ENCODE data around the gene PACRG. TPM values are rescaled to one million over a fixed set of nuclear protein-coding genes. Genes with fewer than 3 reads are reported as not detected.

Gene PACRG
- total and polyA plus RNA-seq, 9 donors: 2.5 to 33.1 (median 3.8) TPM

GRCh38 chr6:163159110-163159509 lies 431.3 kb downstream of the PACRG start:
- no peak overlapping the region for H3K27ac ChIP-seq
- H3K9me3 ChIP-seq: no peaks in the 10 kb centered on the region
- intact Hi-C loops (cut with DNase I): no loop called here
- H3K4me3 ChIP-seq: no peak overlapping the region
- no peaks in the 10 kb centered on the region for H3K4me1 ChIP-seq (ENCODE audit: insufficient read depth)
- WGBS, 3 donors: 86 to 95% (median 87%) methylated on average over 1 of the region's 1 CpG
- no peaks in the 10 kb centered on the region for H3K27me3 ChIP-seq
- no peak for DNase-seq
- no peaks in the 10 kb centered on the region for H3K36me3 ChIP-seq
- TF ChIP-seq EP300 (IDR thresholded peaks at IDR 0.05): no peak
- TF ChIP-seq, protein P1, sequence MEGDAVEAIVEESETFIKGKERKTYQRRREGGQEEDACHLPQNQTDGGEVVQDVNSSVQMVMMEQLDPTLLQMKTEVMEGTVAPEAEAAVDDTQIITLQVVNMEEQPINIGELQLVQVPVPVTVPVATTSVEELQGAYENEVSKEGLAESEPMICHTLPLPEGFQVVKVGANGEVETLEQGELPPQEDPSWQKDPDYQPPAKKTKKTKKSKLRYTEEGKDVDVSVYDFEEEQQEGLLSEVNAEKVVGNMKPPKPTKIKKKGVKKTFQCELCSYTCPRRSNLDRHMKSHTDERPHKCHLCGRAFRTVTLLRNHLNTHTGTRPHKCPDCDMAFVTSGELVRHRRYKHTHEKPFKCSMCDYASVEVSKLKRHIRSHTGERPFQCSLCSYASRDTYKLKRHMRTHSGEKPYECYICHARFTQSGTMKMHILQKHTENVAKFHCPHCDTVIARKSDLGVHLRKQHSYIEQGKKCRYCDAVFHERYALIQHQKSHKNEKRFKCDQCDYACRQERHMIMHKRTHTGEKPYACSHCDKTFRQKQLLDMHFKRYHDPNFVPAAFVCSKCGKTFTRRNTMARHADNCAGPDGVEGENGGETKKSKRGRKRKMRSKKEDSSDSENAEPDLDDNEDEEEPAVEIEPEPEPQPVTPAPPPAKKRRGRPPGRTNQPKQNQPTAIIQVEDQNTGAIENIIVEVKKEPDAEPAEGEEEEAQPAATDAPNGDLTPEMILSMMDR (IDR thresholded peaks at IDR 0.05): no peak
- TF ChIP-seq POLR2A (IDR thresholded peaks at IDR 0.05): no peak

DNA sequence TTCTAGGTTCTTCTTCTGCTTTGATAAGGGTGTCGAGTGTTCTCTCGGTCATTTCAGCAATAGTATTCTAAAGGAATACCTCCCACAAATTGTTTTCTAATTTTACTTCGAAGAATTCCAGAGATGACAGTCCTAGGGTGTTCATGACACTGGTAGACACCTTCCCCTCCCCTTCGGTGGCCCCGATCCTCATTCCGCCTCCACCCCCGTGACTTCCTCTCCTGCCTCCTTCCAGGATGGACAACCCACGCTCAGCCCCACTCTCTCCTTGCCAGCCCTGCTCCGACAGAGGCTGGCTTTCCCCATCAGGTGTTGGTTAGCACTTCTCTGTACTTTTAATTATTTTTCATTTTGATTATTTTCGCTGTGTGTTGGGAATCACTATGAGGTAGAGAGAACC lies 431.9 kb downstream of the PACRG start:
- Histone ChIP-seq H3K4me1 (ENCODE audit: insufficient read depth) (no peaks in the 10 kb centered on the region), H3K9me3 (no peaks in the 10 kb centered on the region), H3K27ac (no peak overlapping the region), H3K4me3 (no peak overlapping the region), H3K36me3 (no peaks in the 10 kb centered on the region), H3K27me3 (no peaks in the 10 kb centered on the region)
- intact Hi-C loops (cut with DNase I): no loop called here
- no peak for TF ChIP-seq POLR2A (IDR thresholded peaks at IDR 0.05)
- TF ChIP-seq, protein P1 (IDR thresholded peaks at IDR 0.05): no peak
- no peak for TF ChIP-seq EP300 (IDR thresholded peaks at IDR 0.05)
- 74 to 85% (median 75%) methylated on average over 10 of the region's 10 CpGs for WGBS, 3 donors
- DNase-seq: no peak

DNA sequence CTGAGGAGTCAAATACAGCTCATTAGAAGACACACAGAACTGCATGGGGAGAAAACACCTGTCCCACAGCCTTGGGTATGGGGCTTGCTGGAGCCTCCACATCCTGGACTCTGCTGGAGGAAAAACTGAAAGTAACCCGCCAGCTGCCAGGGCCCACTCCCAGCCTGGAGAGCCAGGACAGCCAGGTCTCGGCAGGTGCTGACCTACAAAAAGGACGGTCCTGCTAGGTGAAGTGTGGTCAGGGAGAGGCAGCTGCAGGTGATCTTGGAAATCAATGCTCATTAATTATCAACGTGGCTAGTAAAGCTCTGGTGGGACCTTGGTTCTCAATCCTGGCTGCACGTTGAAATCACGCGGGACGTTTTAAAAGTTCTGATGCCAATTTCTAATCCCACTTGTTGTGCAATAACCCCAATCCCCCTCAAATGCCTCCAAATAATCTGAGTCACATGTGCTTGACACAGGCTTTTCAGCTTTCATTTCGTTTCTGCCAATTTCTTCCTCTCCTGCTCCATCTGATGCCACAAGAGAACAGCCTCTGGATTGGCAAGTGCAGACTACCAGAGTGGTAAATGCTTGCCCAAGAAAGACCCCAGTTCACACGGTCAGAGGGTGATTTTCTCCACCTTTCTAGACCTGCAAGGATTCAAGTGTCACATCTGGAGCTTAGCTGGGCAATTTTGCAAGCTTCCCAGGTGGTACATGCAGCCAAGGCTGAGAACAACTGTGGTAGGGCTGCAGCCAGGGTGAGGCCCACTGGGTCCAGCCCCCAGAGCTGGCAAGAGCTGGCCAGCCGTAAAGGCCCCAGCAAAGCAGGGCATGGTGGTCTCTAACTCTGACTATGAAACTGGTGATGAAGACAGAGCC lies 434.5 kb downstream of the PACRG start:
- Histone ChIP-seq H3K36me3 (no peaks in the 10 kb centered on the region), H3K27me3 (no peaks in the 10 kb centered on the region), H3K4me1 (ENCODE audit: insufficient read depth) (no peaks in the 10 kb centered on the region), H3K4me3 (no peak overlapping the region), H3K27ac (no peak overlapping the region), H3K9me3 (no peaks in the 10 kb centered on the region)
- 90 to 94% (median 90%) methylated on average over 11 of the region's 11 CpGs for WGBS, 3 donors
- no peak for DNase-seq
- TF ChIP-seq EP300 (IDR thresholded peaks at IDR 0.05) (no peak), POLR2A (IDR thresholded peaks at IDR 0.05) (no peak)
- TF ChIP-seq, protein P1 (IDR thresholded peaks at IDR 0.05): no peak
- intact Hi-C loops (cut with DNase I): no loop called here

DNA sequence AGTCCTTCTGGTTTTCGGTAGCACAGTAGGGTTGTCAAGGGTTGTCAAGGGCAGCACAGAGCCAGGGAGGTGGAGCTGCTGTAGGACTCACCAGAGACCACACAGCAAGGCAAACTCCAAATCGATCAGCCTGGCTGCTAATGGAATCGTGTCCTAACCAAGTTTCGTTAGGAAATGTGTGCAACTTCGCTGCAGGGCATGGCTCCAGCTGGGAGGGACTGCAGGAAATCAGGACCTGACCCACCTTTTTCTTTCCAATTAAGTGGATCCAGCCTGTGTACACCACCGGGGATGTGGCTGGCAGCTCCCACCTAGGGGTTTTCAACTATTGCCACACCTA lies 435.1 kb downstream of the PACRG start:
- no peaks in the 10 kb centered on the region for H3K4me1 ChIP-seq (ENCODE audit: insufficient read depth)
- WGBS, 3 donors: 75 to 79% (median 76%) methylated on average over 6 of the region's 6 CpGs
- no peak overlapping the region for H3K4me3 ChIP-seq
- TF ChIP-seq, protein P1 (IDR thresholded peaks at IDR 0.05): no peak
- TF ChIP-seq EP300 (IDR thresholded peaks at IDR 0.05) (no peak), POLR2A (IDR thresholded peaks at IDR 0.05) (no peak)
- H3K27me3 ChIP-seq: no peaks in the 10 kb centered on the region
- no peaks in the 10 kb centered on the region for H3K9me3 ChIP-seq
- no peaks in the 10 kb centered on the region for H3K36me3 ChIP-seq
- H3K27ac ChIP-seq: no peak overlapping the region
- intact Hi-C loops (cut with DNase I): no loop called here
- no peak for DNase-seq

All from ovary (tissue), 9 donors.